ENCODE data around the gene TBC1D17. TPM values are rescaled to one million over a fixed set of nuclear protein-coding genes. Genes with fewer than 3 reads are reported as not detected.
A peak's percentile ranks its signal among the peaks of the same experiment; 100 is the strongest.

The TBC1D17 gene
- total and polyA plus RNA-seq, 2 of the 13 experiments (the other 11 are each of a cell fraction or from before 2014, with no cell fraction given), result 9.7 to 16.9 TPM

GRCh38 chr19:49866933-49867782, 10.3 kb upstream of the TBC1D17 start, which contains the start of gene PNKP (continued):
- TF ChIP-seq ZNF275 (CRISPR knock-in tag; IDR thresholded peaks at IDR 0.05; ENCODE audit: borderline replicate concordance), result peak; percentile 49; the same call in 1 of the 2 replicates
- no peak for TF ChIP-seq AKNA (CRISPR knock-in tag; IDR thresholded peaks at IDR 0.05; ENCODE audit: borderline replicate concordance)
- peak; percentile 42; the same call in 1 of the 2 replicates for TF ChIP-seq MEF2D (CRISPR knock-in tag; IDR thresholded peaks at IDR 0.05)
- TF ChIP-seq CREB1 (IDR thresholded peaks at IDR 0.05), result peak; percentile 80
- peak; percentile 91 for TF ChIP-seq CREB1 (CRISPR knock-in tag; IDR thresholded peaks at IDR 0.05)
- TF ChIP-seq NAIF1 (CRISPR knock-in tag; IDR thresholded peaks at IDR 0.05; ENCODE audit: borderline replicate concordance), result peak; percentile 84
- no peak for TF ChIP-seq ONECUT2 (CRISPR knock-in tag; IDR thresholded peaks at IDR 0.05)
- TF ChIP-seq ARNTL (CRISPR knock-in tag; IDR thresholded peaks at IDR 0.05), result peak; percentile 42; the same call in 1 of the 2 replicates
- TF ChIP-seq NFYC (CRISPR knock-in tag; IDR thresholded peaks at IDR 0.05), result peak; percentile 71
- peak; percentile 58; the same call in 1 of the 2 replicates for TF ChIP-seq ZMAT3 (CRISPR knock-in tag; conservative IDR thresholded peaks at IDR 0.05)
- TF ChIP-seq RFXAP (CRISPR knock-in tag; IDR thresholded peaks at IDR 0.05; ENCODE audit: borderline replicate concordance), result peak; percentile 80
- TF ChIP-seq DNMT3B (CRISPR knock-in tag; conservative IDR thresholded peaks at IDR 0.05), result no peak
- TF ChIP-seq STAT6 (CRISPR knock-in tag; IDR thresholded peaks at IDR 0.05; ENCODE audit: borderline replicate concordance), result peak; percentile 78; the same call in 1 of the 2 replicates
- TF ChIP-seq ZNF501 (CRISPR knock-in tag; IDR thresholded peaks at IDR 0.05), result peak; percentile 36; the same call in 1 of the 2 replicates
- TF ChIP-seq ZSCAN25 (CRISPR knock-in tag; IDR thresholded peaks at IDR 0.05), result peak; percentile 59; the same call in 1 of the 2 replicates
- TF ChIP-seq RNF2 (conservative IDR thresholded peaks at IDR 0.05; ENCODE audit: low read depth), result 0 out of 2 replicates have a peak, but pooled peaks have one; percentile 24
- 0 out of 2 replicates have a peak, but pooled peaks have one; percentile 59 for TF ChIP-seq ZNF710 (CRISPR knock-in tag; IDR thresholded peaks at IDR 0.05; ENCODE audit: borderline replicate concordance)
- no peak for TF ChIP-seq ZBTB8A (CRISPR knock-in tag; IDR thresholded peaks at IDR 0.05; ENCODE audit: borderline replicate concordance, low read depth)
